Stimulated activated CD8-positive, alpha-beta memory T cell treated with anti-CD3 and anti-CD28 coated beads, Interleukin-4, amount 100 ng/mL, for 24 hours (primary cell): ENCODE measurements around the gene LRCH1.

Experiments
- DNase-seq: peaks from one replicate; pipeline ENCODE4 v3.0.0-alpha.2; 2020; ENCODE audit warnings: low read depth

LRCH1 gene

GRCh38 chr13:46535825-46536224 is 17.1 kb upstream of the LRCH1 start:
- DNase-seq, result no peak

GRCh38 chr13:46536341-46536740 is 16.6 kb upstream of the LRCH1 start:
- DNase-seq, result no peak

GRCh38 chr13:46539231-46539630 is 13.7 kb upstream of the LRCH1 start:
- no peak for DNase-seq

- no peak for DNase-seq
Measured at GRCh38 chr13:46541210-46541609, 11.8 kb upstream of the LRCH1 start.

- no peak for DNase-seq
Measured at GRCh38 chr13:46542833-46543232, 10.1 kb upstream of the LRCH1 start.

GRCh38 chr13:46543287-46543686 is 9.7 kb upstream of the LRCH1 start:
- DNase-seq, result no peak

GRCh38 chr13:46544208-46544607 is 8.8 kb upstream of the LRCH1 start:
- DNase-seq, result no peak

- DNase-seq, result no peak
Measured at GRCh38 chr13:46544811-46545210, 8.2 kb upstream of the LRCH1 start.

GRCh38 chr13:46546084-46546768 is 6.7 kb upstream of the LRCH1 start:
- no peak for DNase-seq

- no peak for DNase-seq
Measured at GRCh38 chr13:46550822-46551221, 2.1 kb upstream of the LRCH1 start.

GRCh38 chr13:46551410-46552302 is 1.3 kb upstream of the LRCH1 start:
- peak; percentile 48 for DNase-seq

- no peak for DNase-seq
Measured at GRCh38 chr13:46552303-46552682, 677 bp upstream of the LRCH1 start.

- DNase-seq, result no peak
Measured at GRCh38 chr13:46553521-46553885, 533 bp downstream of the LRCH1 start.

- peak; percentile 49 for DNase-seq
Measured at GRCh38 chr13:46553886-46554858, 1.2 kb downstream of the LRCH1 start.

GRCh38 chr13:46554951-46555350 is 2.0 kb downstream of the LRCH1 start:
- DNase-seq, result no peak

- DNase-seq, result no peak
Measured at GRCh38 chr13:46555722-46556417, 2.9 kb downstream of the LRCH1 start.

GRCh38 chr13:46556418-46556779 is 3.4 kb downstream of the LRCH1 start:
- no peak for DNase-seq

GRCh38 chr13:46559272-46559805 is 6.4 kb downstream of the LRCH1 start:
- no peak for DNase-seq

- DNase-seq, result no peak
Measured at GRCh38 chr13:46560778-46561177, 7.8 kb downstream of the LRCH1 start.

- DNase-seq, result no peak
Measured at GRCh38 chr13:46561286-46561685, 8.3 kb downstream of the LRCH1 start.

- DNase-seq, result no peak
Measured at GRCh38 chr13:46561691-46562090, 8.7 kb downstream of the LRCH1 start.

GRCh38 chr13:46562152-46562551 is 9.2 kb downstream of the LRCH1 start:
- no peak for DNase-seq
